Measurements from ENCODE around the gene TMEM97.

TMEM97 gene

DNA sequence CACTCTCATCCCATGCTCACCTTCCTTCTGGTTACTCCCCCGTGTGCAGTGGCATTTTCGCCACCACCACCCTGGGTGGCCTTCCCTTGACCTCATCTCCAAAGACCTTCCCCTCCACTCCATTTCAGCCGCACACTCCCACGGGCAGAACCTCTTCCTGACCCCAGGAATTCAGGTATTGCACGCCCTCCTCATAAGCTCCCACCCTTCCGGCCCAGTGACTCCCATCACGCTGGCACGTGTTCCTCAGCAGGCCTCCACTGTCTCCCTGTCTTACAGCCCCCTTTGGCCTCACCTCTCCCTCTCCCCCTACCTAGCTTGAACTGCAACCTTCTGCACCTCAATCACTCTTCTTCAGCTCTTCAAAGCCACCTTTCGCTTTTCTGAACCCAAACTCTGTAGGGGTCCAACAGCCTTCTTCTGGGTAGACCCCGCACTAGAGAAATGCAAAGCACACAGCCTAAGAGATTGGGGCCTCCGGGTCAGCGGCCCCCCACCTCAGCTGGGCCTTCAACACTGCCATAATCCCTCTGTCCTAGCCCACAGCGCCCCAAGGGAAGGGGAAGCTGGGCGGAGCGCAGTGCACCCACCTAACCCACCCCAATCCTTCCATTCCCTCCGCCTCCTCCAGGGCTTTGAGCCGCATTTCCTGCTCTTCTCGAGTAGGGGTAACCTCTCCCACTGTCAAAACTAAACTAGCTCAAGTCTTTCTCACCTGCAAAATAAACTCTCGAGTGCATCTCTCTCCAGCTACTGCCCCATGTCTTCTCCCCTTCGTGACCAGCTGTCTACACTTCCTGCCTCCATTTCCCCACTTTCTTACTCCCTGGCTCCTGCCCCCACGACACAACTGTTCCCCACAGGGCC is 1.7 kb upstream of the TMEM97 start:
- no peak for DNase-seq (ENCODE audit: low read depth, low spot score)

GRCh38 chr17:28317966-28318758 is 838 bp upstream of the TMEM97 start:
- DNase-seq (ENCODE audit: low read depth, low spot score): no peak

GRCh38 chr17:28319598-28319935 is 567 bp downstream of the TMEM97 start:
- no peak for DNase-seq (ENCODE audit: low read depth, low spot score)

GRCh38 chr17:28320215-28321061 is 1.4 kb downstream of the TMEM97 start:
- no peak for DNase-seq (ENCODE audit: low read depth, low spot score)

GRCh38 chr17:28324267-28324745 is 5.3 kb downstream of the TMEM97 start:
- no peak for DNase-seq (ENCODE audit: low read depth, low spot score)

DNA sequence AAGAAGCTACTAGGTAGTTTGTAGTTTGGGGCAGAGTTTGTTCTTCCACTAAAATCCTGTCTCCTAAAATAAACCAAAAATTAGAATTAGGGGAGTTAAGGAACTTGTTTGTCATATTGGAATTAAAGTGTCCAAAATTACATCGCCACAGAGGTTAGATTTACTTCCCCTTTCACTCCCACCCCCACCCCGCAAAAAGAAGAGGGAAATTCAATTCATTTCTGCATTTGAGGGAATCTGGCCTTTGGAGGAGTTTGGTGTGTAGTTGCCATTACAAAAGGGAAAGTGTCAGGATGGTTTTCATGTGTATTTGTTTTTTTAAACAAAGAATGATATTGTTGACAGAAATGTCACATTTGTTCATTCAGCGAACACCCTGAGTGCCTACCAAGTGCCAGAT is 5.8 kb downstream of the TMEM97 start:
- no peak for DNase-seq (ENCODE audit: low read depth, low spot score)

- DNase-seq (ENCODE audit: low read depth, low spot score): no peak
Measured at GRCh38 chr17:28325211-28325610, 6.2 kb downstream of the TMEM97 start.

DNA sequence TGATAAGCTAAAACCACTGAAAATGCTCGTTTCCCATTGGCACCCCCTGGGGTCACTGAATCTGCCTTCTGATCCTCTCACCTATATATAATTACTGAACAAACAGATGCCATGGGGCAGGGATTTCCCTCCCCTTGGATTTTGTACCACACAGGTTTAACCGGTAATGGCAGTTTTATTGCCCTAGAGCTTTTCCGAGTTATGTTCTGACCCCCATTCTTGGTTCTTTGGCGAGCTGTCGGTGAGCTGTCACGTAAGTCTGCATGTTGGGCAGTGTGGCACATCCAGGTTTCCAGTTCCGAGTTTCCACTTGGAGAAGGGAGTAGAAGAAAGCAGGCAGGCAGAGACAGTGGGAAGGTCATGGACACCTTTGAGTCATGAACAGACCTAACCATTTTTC is 7.1 kb downstream of the TMEM97 start:
- no peak for DNase-seq (ENCODE audit: low read depth, low spot score)

DNA sequence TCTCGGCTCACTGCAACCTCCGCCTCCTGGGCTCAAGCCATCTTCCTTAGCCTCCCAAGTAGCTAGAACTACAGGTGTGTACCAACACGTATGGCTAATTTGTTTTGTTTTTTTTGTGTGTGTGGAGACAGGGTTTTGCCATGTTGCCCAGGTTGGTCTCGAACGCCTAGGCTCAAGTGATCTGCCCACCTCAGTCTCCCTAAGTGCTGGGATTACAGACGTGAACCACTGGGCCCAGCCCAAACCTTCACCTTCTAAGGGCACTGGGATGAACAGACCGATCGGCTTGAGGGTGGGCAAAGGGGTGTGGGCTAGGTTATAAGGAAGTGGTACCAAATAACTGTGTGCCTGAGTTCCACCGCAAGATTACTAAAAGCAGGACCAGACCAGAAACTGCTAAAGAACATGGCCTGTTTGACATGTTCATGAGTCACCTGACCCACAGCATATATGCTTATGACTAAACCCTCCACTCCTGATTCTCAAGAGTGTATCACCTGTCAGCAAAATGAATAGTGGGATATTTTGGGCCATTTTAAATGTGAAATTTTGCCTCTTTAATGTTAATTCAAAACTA is 8.1 kb downstream of the TMEM97 start:
- no peak for DNase-seq (ENCODE audit: low read depth, low spot score)

DNA sequence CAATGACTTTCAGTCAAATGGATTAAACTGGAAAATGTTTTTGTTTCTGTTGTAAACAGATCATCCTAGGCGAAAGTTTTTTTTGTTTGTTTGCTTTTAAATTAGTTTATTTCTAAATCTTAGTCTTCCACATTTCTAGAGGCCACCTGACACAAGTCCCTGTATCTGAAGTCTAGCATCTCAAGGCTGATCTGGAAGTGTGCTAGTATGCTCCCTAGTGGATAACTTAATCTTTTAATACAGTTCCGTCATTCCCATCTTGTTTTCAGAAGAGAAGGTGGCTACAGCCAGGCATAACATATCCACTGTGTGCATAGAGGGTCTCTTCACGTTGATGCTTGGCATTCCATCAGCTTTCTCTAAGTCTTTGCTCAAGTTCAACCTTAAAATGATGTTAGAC is 8.7 kb downstream of the TMEM97 start:
- DNase-seq (ENCODE audit: low read depth, low spot score): no peak

DNA sequence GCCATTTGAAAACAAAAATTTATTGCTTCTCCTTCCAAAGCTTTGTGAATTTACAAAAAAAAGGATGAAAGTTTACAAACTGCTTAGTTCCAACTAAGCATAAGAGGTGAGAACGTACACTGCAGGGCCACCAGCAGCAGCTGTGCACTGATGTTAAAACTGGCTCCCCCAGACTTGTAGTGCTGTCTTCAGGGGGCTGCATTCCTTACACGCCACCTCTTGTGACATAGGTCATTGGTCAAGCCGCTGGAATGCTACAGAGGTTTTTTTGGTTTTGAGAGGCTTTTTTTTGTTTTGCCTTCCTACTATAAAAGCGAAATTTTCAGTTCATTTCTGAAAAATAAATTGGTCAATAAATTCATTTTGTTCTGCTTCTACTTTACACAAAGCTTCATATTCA is 9.3 kb downstream of the TMEM97 start:
- DNase-seq (ENCODE audit: low read depth, low spot score): no peak

GRCh38 chr17:28330671-28331070 is 11.7 kb downstream of the TMEM97 start:
- DNase-seq (ENCODE audit: low read depth, low spot score): no peak

DNA sequence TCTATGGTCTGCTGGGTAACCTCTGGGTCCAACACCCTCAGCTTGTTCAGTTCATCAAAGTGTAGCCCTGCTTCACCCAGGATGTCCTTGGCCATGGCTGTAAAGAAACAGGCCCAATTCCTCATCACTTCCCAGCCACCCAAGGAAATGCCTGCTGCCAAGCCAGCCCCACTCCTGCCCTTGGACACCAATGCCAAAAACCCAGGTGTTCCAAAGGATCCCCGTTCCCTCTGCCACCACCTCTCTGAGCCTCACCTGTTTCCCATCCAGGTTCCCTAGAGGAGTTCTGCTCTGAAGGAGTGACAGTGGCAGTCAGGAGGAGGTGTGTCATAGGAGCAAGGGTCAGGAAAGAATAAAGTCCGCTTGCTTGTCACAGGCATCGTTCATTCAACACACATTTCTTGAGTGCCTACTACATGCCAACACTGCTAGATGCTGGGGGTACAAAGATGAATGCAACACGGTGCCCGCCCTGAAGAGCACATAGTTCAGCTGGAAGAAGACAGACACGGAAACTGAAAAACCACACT is 13.0 kb downstream of the TMEM97 start:
- DNase-seq (ENCODE audit: low read depth, low spot score): no peak

GRCh38 chr17:28333083-28333746 is 14.2 kb downstream of the TMEM97 start:
- DNase-seq (ENCODE audit: low read depth, low spot score): no peak

- DNase-seq (ENCODE audit: low read depth, low spot score): no peak
Measured at GRCh38 chr17:28334171-28334570, 15.2 kb downstream of the TMEM97 start.

GRCh38 chr17:28334666-28335200 is 15.7 kb downstream of the TMEM97 start:
- no peak for DNase-seq (ENCODE audit: low read depth, low spot score)

GRCh38 chr17:28335201-28335958 is 16.4 kb downstream of the TMEM97 start, which contains the start of the genes IFT20 and TNFAIP1:
IFT20 (minus strand) TSS chr17:28335472; CDS start chr17:28331985, 3,487 bp downstream.
TNFAIP1 (plus strand) TSS chr17:28335761; CDS start chr17:28339522, 3,761 bp downstream.
- peak; percentile 99 for DNase-seq (ENCODE audit: low read depth, low spot score)

DNA sequence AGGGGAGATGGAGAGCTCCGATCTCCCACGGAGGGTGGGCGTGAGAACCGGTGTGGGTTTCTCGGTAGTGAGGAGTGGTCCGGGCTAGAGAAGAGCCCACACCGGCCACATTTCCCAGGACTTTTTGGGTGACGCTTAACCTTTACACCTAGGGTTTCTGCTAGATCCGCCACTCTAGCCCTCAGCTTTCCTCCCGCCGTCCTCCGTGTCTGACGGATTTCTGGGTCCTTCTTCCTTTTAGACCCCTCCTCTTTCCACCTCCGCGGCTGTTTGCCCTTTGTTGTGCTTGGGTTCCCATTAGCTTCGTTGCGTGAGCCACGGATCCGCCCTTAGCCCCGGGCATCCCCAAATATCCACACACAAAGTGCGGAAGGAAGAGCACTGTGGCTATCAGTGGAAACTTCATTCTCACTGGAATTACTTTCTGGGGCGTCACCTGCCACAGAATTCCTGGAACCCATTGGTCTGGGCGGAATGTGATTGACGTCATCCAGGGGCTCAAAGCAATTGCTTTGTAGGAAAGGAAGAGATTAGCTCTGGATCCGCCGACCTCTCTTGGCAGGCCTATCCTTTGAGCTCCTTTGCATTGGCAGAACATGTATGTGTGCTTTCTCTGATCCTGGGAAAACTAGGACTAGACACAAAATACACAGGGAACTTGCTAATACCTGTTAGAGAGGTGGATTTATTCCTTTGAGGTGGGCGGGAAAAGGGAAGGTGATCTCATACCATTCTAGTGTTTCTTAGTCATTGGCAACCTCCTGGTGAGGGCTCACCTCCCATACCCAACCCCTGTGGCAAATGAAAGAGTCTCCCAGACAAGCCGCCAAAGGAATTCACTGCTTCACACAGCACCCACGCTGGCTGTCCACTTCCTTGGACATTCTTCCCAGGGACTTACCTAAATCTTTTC is 17.2 kb downstream of the TMEM97 start:
- DNase-seq (ENCODE audit: low read depth, low spot score): peak; percentile 54

Data from iPS DF 19.7 (cell line).